ENCODE results near the gene SECISBP2L. TPM values are rescaled to one million over a fixed set of nuclear protein-coding genes. Genes with fewer than 3 reads are reported as not detected.

SECISBP2L gene
- total RNA-seq, 6 experiments from 2014 or later, result 46.2 to 57.6 (median 54.7) TPM

DNA sequence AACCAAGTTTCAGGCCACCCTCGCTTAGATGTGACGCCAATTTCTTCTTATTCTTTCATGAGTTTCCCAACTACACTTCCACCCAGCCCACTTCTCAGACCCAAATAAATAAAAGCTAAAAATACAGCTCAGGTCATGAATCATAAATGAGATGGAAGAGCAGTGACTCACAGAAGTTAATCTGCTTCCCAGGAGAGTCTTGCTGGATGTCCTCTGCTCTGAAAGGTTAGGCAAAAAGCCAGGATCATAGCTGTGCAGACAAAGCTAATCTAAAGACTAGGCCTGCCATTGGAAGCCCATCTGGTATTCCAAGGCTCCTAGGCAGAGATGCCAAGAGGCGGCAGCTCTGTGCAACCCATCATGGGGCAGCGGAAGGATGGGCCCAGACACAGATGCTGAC lies 106.6 kb downstream of the SECISBP2L start:
- Mint-ChIP-seq H3K9me3 (no peaks in the 10 kb centered on the region), H3K27ac (peak overlapping the region; percentile 90), H3K27me3 (ENCODE audit: insufficient read depth) (no peaks in the 10 kb centered on the region; the same call in 1 of the 2 replicates), H3K36me3 (ENCODE audit: low read depth) (peaks cover 11% of the 10 kb centered on the region), H3K4me3 (peak overlapping the region; percentile 38), H3K4me1 (ENCODE audit: low read depth) (peaks cover 79% of the 10 kb centered on the region)
- DNase-seq, result peak; percentile 98
- TF ChIP-seq, protein P1, sequence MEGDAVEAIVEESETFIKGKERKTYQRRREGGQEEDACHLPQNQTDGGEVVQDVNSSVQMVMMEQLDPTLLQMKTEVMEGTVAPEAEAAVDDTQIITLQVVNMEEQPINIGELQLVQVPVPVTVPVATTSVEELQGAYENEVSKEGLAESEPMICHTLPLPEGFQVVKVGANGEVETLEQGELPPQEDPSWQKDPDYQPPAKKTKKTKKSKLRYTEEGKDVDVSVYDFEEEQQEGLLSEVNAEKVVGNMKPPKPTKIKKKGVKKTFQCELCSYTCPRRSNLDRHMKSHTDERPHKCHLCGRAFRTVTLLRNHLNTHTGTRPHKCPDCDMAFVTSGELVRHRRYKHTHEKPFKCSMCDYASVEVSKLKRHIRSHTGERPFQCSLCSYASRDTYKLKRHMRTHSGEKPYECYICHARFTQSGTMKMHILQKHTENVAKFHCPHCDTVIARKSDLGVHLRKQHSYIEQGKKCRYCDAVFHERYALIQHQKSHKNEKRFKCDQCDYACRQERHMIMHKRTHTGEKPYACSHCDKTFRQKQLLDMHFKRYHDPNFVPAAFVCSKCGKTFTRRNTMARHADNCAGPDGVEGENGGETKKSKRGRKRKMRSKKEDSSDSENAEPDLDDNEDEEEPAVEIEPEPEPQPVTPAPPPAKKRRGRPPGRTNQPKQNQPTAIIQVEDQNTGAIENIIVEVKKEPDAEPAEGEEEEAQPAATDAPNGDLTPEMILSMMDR (IDR thresholded peaks at IDR 0.05), result no peak

Other genes starting within 250 kb of the SECISBP2L start
- gene CEP152, start 235.4 kb downstream of the SECISBP2L start, total RNA-seq (2021; fragmentation: NEBNext Ultra II Directional; extraction: Animal tissue kit (Norgen Biotek cat#: 25700)), result 1 to 10 TPM; 3.4 to 7.5 (median 6.5) TPM
- gene EID1, start 168.3 kb downstream of the SECISBP2L start, total RNA-seq (2021; fragmentation: NEBNext Ultra II Directional; extraction: Animal tissue kit (Norgen Biotek cat#: 25700)), result 100 to 1,000 TPM; 218 to 281 (median 242) TPM
- 1 to 10 TPM; 2.1 to 4.2 (median 3.5) TPM for gene SHC4, start 82.5 kb downstream of the SECISBP2L start, total RNA-seq (2021; fragmentation: NEBNext Ultra II Directional; extraction: Animal tissue kit (Norgen Biotek cat#: 25700))
- 100 to 1,000 TPM; 116 to 126 (median 122) TPM for gene COPS2, start 109.2 kb upstream of the SECISBP2L start, total RNA-seq (2021; fragmentation: NEBNext Ultra II Directional; extraction: Animal tissue kit (Norgen Biotek cat#: 25700))
- gene GALK2, start 123.8 kb upstream of the SECISBP2L start, total RNA-seq (2021; fragmentation: NEBNext Ultra II Directional; extraction: Animal tissue kit (Norgen Biotek cat#: 25700)), result 10 to 100 TPM; 17.5 to 24.7 (median 21.6) TPM

Data from HFFc6 (cell line).